Neural progenitor cell (in vitro differentiated cells): ENCODE measurements around the gene PEX3. TPM values are rescaled to one million over a fixed set of nuclear protein-coding genes. Genes with fewer than 3 reads are reported as not detected.
A peak's percentile ranks its signal among the peaks of the same experiment; 100 is the strongest.

Source experiments
- DNase-seq: peaks from one replicate; pipeline ENCODE4 v3.0.0-alpha.2; 2016; ENCODE audit warnings: low spot score
- H2AFZ ChIP-seq: fragments of 200-600 bp; sonication (generic); replicated peaks from 2 replicates; pipeline ENCODE4 v1.6.1; 2016; ENCODE audit warnings: antibody characterized with exemption
- H3F3A ChIP-seq: fragments of 200-600 bp; sonication (generic); 2 replicates; pipeline ENCODE4 v1.6.1; 2016; ENCODE audit warnings: antibody characterized with exemption, low read depth
- H3K27ac ChIP-seq: fragments of 200-600 bp; sonication (generic); 2 replicates; pipeline ENCODE4 v1.5.1; 2016; ENCODE audit warnings: mild to moderate bottlenecking
- H3K27me3 ChIP-seq: fragments of 200-600 bp; sonication (generic); 2 replicates; pipeline ENCODE4 v1.6.1; 2016; ENCODE audit warnings: mild to moderate bottlenecking, moderate library complexity
- H3K36me3 ChIP-seq: fragments of 200-600 bp; sonication (generic); 2 replicates; pipeline ENCODE4 v1.5.1; 2016
- H3K4me1 ChIP-seq: fragments of 200-600 bp; sonication (generic); 2 replicates; pipeline ENCODE4 v1.6.1; 2016; ENCODE audit warnings: mixed run types
- H3K4me2 ChIP-seq: fragments of 200-600 bp; sonication (generic); 2 replicates; pipeline ENCODE4 v1.6.1; 2016
- H3K4me3 ChIP-seq: fragments of 200-600 bp; sonication (generic); 2 replicates; pipeline ENCODE4 v1.5.1; 2016
- H3K79me2 ChIP-seq: fragments of 200-600 bp; sonication (generic); 2 replicates; pipeline ENCODE4 v1.6.1; 2016; ENCODE audit warnings: low read depth
- H3K9ac ChIP-seq: fragments of 200-600 bp; sonication (generic); 2 replicates; pipeline ENCODE4 v1.6.1; 2016
- H3K9me3 ChIP-seq: fragments of 200-600 bp; sonication (generic); 2 replicates; pipeline ENCODE4 v1.5.1; 2016; ENCODE audit warnings: low read depth
- H4K20me1 ChIP-seq: fragments of 200-600 bp; sonication (generic); 2 replicates; pipeline ENCODE4 v1.6.1; 2016; ENCODE audit warnings: low read depth
- H3K27ac Mint-ChIP-seq: 3 replicates; pipeline ENCODE4 v1.8.0; 2021; ENCODE audit warnings: mixed read lengths
- H3K27me3 Mint-ChIP-seq: 2 replicates; pipeline ENCODE4 v1.8.0; 2022; ENCODE audit warnings: low read depth, mild to moderate bottlenecking, inconsistent platforms, moderate library complexity, mixed read lengths; ENCODE audit not compliant: insufficient read depth
- H3K36me3 Mint-ChIP-seq: 3 replicates; pipeline ENCODE4 v1.8.0; 2021; ENCODE audit warnings: mixed read lengths
- H3K4me1 Mint-ChIP-seq: 3 replicates; pipeline ENCODE4 v1.8.0; 2021; ENCODE audit warnings: mixed read lengths
- H3K4me3 Mint-ChIP-seq: 3 replicates; pipeline ENCODE4 v1.8.0; 2021; ENCODE audit warnings: mild to moderate bottlenecking, moderate library complexity, mixed read lengths
- H3K9me3 Mint-ChIP-seq: 3 replicates; pipeline ENCODE4 v1.8.0; 2020; ENCODE audit warnings: mixed read lengths
- EZH2 ChIP-seq: fragments of 200-600 bp; sonication (generic); IDR thresholded peaks from 2 replicates; pipeline ENCODE4 v1.6.1; 2017; ENCODE audit warnings: antibody characterized with exemption, mild to moderate bottlenecking, moderate library complexity
- EZH2phosphoT487 ChIP-seq: fragments of 200-600 bp; sonication (generic); IDR thresholded peaks from 2 replicates; pipeline ENCODE4 v1.6.1; 2017; ENCODE audit warnings: antibody characterized with exemption
- total RNA-seq: library from RNA; depleted of rRNA; stranded (reverse); fragments of >200 nt; gene quantifications from 2 replicates; pipeline ENCODE4 v1.2.3, GENCODE V29; 2015; ENCODE audit warnings: low replicate concordance
- TF ChIP-seq, protein P1 (sequence below): fragments of 200-600 bp; sonication (generic); IDR thresholded peaks from 2 replicates; pipeline ENCODE4 v1.5.1; 2017; ENCODE audit warnings: antibody characterized with exemption, mild to moderate bottlenecking

PEX3 gene, protein sequence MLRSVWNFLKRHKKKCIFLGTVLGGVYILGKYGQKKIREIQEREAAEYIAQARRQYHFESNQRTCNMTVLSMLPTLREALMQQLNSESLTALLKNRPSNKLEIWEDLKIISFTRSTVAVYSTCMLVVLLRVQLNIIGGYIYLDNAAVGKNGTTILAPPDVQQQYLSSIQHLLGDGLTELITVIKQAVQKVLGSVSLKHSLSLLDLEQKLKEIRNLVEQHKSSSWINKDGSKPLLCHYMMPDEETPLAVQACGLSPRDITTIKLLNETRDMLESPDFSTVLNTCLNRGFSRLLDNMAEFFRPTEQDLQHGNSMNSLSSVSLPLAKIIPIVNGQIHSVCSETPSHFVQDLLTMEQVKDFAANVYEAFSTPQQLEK
- 12.0 and 25.5 TPM in 2 replicates for total RNA-seq

DNA sequence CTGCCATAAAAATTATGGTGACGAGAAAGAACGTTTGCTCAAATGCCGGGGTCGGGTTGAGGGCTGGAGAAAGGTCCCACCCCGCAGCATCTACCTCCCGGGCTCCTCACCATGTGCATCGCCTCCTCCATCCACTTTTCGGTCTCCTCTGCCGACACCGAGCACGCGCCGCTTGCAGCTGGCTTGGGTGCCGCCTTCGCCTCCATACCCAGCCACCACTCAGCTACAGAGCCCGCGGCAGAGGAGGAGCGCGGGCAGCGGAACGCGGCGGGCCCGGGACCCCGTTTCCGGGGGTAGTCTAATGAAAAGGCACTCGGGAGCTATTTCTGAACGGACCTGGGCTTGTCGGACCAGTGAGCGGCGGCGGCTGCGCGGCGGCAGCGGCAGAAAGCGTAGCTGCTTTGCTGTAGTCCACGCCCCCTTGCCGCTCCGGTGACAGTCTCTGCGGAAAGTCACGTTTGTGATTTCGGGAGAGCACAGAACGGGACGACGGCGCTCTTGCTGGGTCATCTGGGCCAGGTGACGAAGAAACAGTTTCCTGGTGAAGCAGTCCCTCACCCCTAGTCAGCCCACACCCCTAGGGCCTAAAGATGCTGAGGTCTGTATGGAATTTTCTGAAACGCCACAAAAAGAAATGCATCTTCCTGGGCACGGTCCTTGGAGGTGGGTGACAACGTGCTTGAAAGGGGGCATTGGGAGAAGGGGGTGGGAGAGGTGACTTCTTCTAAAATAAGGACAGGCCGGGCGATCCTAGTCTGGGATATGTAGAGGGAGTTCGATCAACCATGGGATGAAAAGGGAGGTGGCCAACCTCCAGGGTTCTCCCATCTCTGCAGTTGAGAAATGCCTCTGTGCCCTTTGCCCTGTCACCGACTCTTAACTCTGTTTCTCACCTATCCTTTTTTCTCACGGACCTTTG, at the start of gene PEX3, which contains the start of gene ADAT2:
PEX3 (plus strand) TSS at position 353 of the 919 bp plus-strand sequence; CDS start at position 591, 238 bp downstream.
ADAT2 (minus strand) TSS at position 243 of the 919 bp plus-strand sequence; CDS start at position 206, 37 bp downstream.
- Mint-ChIP-seq H3K27ac (peak within 1 kb of the TSS; percentile 97), H3K4me3 (peak within 1 kb of the TSS; percentile 99), H3K4me1 (peaks cover 15% of the 10 kb centered on the region), H3K36me3 (no peaks in the 10 kb centered on the region), H3K9me3 (no peaks in the 10 kb centered on the region), H3K27me3 (peaks cover 1% of the 10 kb centered on the region)
- peak within 1 kb of the TSS; percentile 72 for H3K9ac ChIP-seq
- peak; percentile 97 for DNase-seq
- peaks cover 45% of the 10 kb centered on the region for H3K79me2 ChIP-seq
- peak within 1 kb of the TSS; percentile 96 for H2AFZ ChIP-seq
- no peaks in the 10 kb centered on the region for H3K36me3 ChIP-seq
- peak; percentile 54 for TF ChIP-seq EZH2
- TF ChIP-seq, protein P1, sequence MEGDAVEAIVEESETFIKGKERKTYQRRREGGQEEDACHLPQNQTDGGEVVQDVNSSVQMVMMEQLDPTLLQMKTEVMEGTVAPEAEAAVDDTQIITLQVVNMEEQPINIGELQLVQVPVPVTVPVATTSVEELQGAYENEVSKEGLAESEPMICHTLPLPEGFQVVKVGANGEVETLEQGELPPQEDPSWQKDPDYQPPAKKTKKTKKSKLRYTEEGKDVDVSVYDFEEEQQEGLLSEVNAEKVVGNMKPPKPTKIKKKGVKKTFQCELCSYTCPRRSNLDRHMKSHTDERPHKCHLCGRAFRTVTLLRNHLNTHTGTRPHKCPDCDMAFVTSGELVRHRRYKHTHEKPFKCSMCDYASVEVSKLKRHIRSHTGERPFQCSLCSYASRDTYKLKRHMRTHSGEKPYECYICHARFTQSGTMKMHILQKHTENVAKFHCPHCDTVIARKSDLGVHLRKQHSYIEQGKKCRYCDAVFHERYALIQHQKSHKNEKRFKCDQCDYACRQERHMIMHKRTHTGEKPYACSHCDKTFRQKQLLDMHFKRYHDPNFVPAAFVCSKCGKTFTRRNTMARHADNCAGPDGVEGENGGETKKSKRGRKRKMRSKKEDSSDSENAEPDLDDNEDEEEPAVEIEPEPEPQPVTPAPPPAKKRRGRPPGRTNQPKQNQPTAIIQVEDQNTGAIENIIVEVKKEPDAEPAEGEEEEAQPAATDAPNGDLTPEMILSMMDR = no peak
- no peak within 1 kb of the TSS for H3K27ac ChIP-seq
- H3K27me3 ChIP-seq = no peaks in the 10 kb centered on the region
- no peaks in the 10 kb centered on the region for H3F3A ChIP-seq
- no peaks in the 10 kb centered on the region for H4K20me1 ChIP-seq
- peak within 1 kb of the TSS; percentile 86 for H3K4me2 ChIP-seq
- H3K4me1 ChIP-seq = peaks cover 6% of the 10 kb centered on the region
- H3K9me3 ChIP-seq = no peaks in the 10 kb centered on the region
- peak within 1 kb of the TSS; percentile 82 for H3K4me3 ChIP-seq

DNA sequence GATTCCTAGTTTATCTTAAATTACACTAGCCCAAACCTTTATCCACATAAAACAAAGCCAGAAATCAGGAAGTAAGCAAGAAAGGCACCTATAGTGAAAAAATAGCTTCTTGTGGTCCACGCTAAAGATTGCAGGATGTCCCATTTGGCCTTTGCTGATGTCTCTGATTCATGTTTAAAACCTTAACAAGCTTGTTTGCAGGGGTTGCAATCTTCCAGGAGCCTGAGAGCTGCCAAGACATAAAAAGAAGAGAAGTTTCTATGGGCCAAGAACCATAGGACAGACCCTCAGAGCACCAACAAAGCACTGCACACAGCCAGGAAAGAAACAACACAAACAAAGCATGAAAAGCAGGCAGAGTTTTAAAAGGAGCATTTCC, 49.5 kb upstream of the PEX3 start:
- no peaks in the 10 kb centered on the region for H3K27me3 Mint-ChIP-seq
- no peak overlapping the region for H3K27ac ChIP-seq
- H2AFZ ChIP-seq = peak overlapping the region; percentile 96
- no peaks in the 10 kb centered on the region for H3K36me3 Mint-ChIP-seq
- peak; percentile 11 for DNase-seq
- no peak overlapping the region for H3K4me3 ChIP-seq
- H3K27me3 ChIP-seq = no peaks in the 10 kb centered on the region
- H3K4me1 Mint-ChIP-seq = peaks cover 23% of the 10 kb centered on the region
- H3K4me1 ChIP-seq = peaks cover 15% of the 10 kb centered on the region
- H3K27ac Mint-ChIP-seq = no peak overlapping the region
- H3F3A ChIP-seq = no peaks in the 10 kb centered on the region
- H3K4me3 Mint-ChIP-seq = no peak overlapping the region
- H3K79me2 ChIP-seq = no peaks in the 10 kb centered on the region
- H3K9me3 Mint-ChIP-seq = no peaks in the 10 kb centered on the region
- TF ChIP-seq EZH2phosphoT487 = no peak
- no peak overlapping the region for H3K9ac ChIP-seq
- no peaks in the 10 kb centered on the region for H3K36me3 ChIP-seq
- no peaks in the 10 kb centered on the region for H4K20me1 ChIP-seq
- H3K4me2 ChIP-seq = peak overlapping the region; percentile 13
- H3K9me3 ChIP-seq = no peaks in the 10 kb centered on the region

DNA sequence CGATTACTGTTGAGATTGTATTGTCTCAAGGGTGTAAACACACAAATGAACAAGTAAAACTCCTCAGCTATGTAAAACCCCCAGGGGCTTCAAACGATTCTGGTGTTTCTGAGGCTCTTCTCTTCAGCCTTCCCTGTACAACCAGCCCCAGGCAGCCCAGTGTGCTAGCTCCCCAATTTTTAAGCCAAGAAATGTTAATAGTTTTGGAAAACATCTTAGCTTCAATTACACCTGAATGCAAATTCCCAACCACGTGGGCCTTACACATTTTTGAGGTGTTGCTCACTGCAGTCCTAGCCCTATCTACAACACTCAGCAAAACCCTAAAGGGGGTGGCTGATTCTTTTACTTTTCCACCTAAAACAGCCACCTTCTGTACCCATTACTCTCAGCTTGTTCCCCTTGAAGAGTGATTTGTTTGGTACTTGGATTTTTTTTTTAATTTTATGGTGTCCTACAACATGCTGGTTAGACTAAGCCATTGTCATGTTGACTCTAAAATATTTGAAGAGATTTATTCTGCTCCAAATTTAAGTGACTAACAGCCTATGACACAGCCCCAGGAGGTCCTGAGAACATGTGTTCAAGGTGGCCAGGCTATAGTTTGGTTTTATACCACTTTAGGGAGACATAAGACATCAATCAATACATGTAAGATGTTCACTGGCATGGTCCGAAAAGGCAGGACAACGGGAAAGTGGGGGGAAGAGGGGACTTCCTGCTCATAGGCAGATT, 48.8 kb upstream of the PEX3 start:
- no peaks in the 10 kb centered on the region for H3K9me3 Mint-ChIP-seq
- no peaks in the 10 kb centered on the region for H3K27me3 Mint-ChIP-seq
- Histone ChIP-seq H2AFZ (peak overlapping the region; percentile 96), H3K9me3 (no peaks in the 10 kb centered on the region), H3K27me3 (no peaks in the 10 kb centered on the region), H3K9ac (no peak overlapping the region), H3K4me2 (peak overlapping the region; percentile 13), H3K27ac (no peak overlapping the region), H3F3A (no peaks in the 10 kb centered on the region), H3K4me1 (peaks cover 15% of the 10 kb centered on the region), H3K79me2 (no peaks in the 10 kb centered on the region), H4K20me1 (no peaks in the 10 kb centered on the region), H3K36me3 (no peaks in the 10 kb centered on the region), H3K4me3 (no peak overlapping the region)
- TF ChIP-seq, protein P1 = no peak
- TF ChIP-seq EZH2phosphoT487 = no peak
- TF ChIP-seq EZH2 = no peak
- no peak for DNase-seq
- no peak overlapping the region for H3K4me3 Mint-ChIP-seq
- no peak overlapping the region for H3K27ac Mint-ChIP-seq
- no peaks in the 10 kb centered on the region for H3K36me3 Mint-ChIP-seq
- peaks cover 17% of the 10 kb centered on the region for H3K4me1 Mint-ChIP-seq
